ENCODE measurements around the gene GPC4. TPM values are rescaled to one million over a fixed set of nuclear protein-coding genes. Genes with fewer than 3 reads are reported as not detected.

Gene GPC4
- total RNA-seq, 2 experiments from 2014 or later = not detected

GRCh38 chrX:133435544-133436124 lies 20.3 kb upstream of the GPC4 start:
- DNase-seq = no peak
- H3K27ac Mint-ChIP-seq = no peak overlapping the region

GRCh38 chrX:133434197-133434820 lies 19.0 kb upstream of the GPC4 start:
- Mint-ChIP-seq H3K36me3 (ENCODE audit: low read depth) (no peaks in the 10 kb centered on the region), H3K4me1 (no peaks in the 10 kb centered on the region), H3K4me3 (no peak overlapping the region), H3K27me3 (no peaks in the 10 kb centered on the region), H3K9me3 (ENCODE audit: low read depth) (no peaks in the 10 kb centered on the region), H3K27ac (no peak overlapping the region)
- POLR2A ChIA-PET = no interaction called here
- CTCF ChIA-PET = no interaction called here
- no peak for DNase-seq
- no peak for ATAC-seq
- intact Hi-C loops (cut with DNase I, micrococcal nuclease) = no loop called here

More at GRCh38 chrX:133435544-133436124, 20.3 kb upstream of the GPC4 start:
- H3K4me3 Mint-ChIP-seq = no peak overlapping the region
- ChIA-PET CTCF (no interaction called here), POLR2A (no interaction called here)
- no peak for ATAC-seq
- no peaks in the 10 kb centered on the region for H3K4me1 Mint-ChIP-seq
- H3K36me3 Mint-ChIP-seq (ENCODE audit: low read depth) = no peaks in the 10 kb centered on the region
- no peaks in the 10 kb centered on the region for H3K27me3 Mint-ChIP-seq
- H3K9me3 Mint-ChIP-seq (ENCODE audit: low read depth) = no peaks in the 10 kb centered on the region
- intact Hi-C loops (cut with DNase I, micrococcal nuclease) = no loop called here

- Mint-ChIP-seq H3K4me3 (no peak overlapping the region), H3K4me1 (no peaks in the 10 kb centered on the region), H3K27me3 (peaks cover 28% of the 10 kb centered on the region), H3K36me3 (ENCODE audit: low read depth) (no peaks in the 10 kb centered on the region), H3K27ac (no peak overlapping the region), H3K9me3 (ENCODE audit: low read depth) (no peaks in the 10 kb centered on the region)
- CTCF ChIA-PET = no interaction called here
- POLR2A ChIA-PET = no interaction called here
- ATAC-seq (no peak), DNase-seq (no peak)
- intact Hi-C loops (cut with DNase I, micrococcal nuclease) = no loop called here
Measured at GRCh38 chrX:133419911-133420310, 4.6 kb upstream of the GPC4 start.

GRCh38 chrX:133418588-133418987 lies 3.3 kb upstream of the GPC4 start:
- intact Hi-C loops (cut with DNase I, micrococcal nuclease) = no loop called here
- Mint-ChIP-seq H3K36me3 (ENCODE audit: low read depth) (no peaks in the 10 kb centered on the region), H3K27me3 (peaks cover 36% of the 10 kb centered on the region), H3K4me1 (peaks cover 5% of the 10 kb centered on the region), H3K27ac (no peak overlapping the region), H3K9me3 (ENCODE audit: low read depth) (no peaks in the 10 kb centered on the region), H3K4me3 (no peak overlapping the region)
- no peak for DNase-seq
- ChIA-PET POLR2A (no interaction called here), CTCF (no interaction called here)
- no peak for ATAC-seq

- Mint-ChIP-seq H3K27me3 (peaks cover 45% of the 10 kb centered on the region), H3K4me3 (no peak overlapping the region), H3K4me1 (peaks cover 5% of the 10 kb centered on the region), H3K27ac (no peak overlapping the region), H3K36me3 (ENCODE audit: low read depth) (no peaks in the 10 kb centered on the region), H3K9me3 (ENCODE audit: low read depth) (no peaks in the 10 kb centered on the region)
- ChIA-PET POLR2A (interaction anchor here (0.5 kb wide), 1 partner anchor 28 kb away, joined by 3 read pairs; no protein-coding TSS in a partner anchor), CTCF (no interaction called here)
- intact Hi-C loops (cut with DNase I, micrococcal nuclease) = no loop called here
- ATAC-seq (no peak), DNase-seq (no peak)
Measured at GRCh38 chrX:133417364-133417763, 2.1 kb upstream of the GPC4 start.

- no peaks in the 10 kb centered on the region for H3K9me3 Mint-ChIP-seq (ENCODE audit: low read depth)
- H3K27me3 Mint-ChIP-seq = peaks cover 45% of the 10 kb centered on the region
- DNase-seq = peak; percentile 9
- peak overlapping the region; percentile 57 for H3K4me3 Mint-ChIP-seq
- intact Hi-C loops (cut with DNase I, micrococcal nuclease) = no loop called here
- ChIA-PET POLR2A (no interaction called here), CTCF (interaction anchor here (0.6 kb wide), 1 partner anchor 587 kb away, joined by 3 read pairs; no protein-coding TSS in a partner anchor)
- peaks cover 5% of the 10 kb centered on the region for H3K4me1 Mint-ChIP-seq
- H3K36me3 Mint-ChIP-seq (ENCODE audit: low read depth) = no peaks in the 10 kb centered on the region
- ATAC-seq = no peak
- H3K27ac Mint-ChIP-seq = no peak overlapping the region
Measured at GRCh38 chrX:133414406-133415275, 648 bp downstream of the GPC4 start.

GRCh38 chrX:133413218-133413925 lies 1.9 kb downstream of the GPC4 start:
- no peak overlapping the region for H3K4me3 Mint-ChIP-seq
- DNase-seq (no peak), ATAC-seq (no peak)
- no peaks in the 10 kb centered on the region for H3K36me3 Mint-ChIP-seq (ENCODE audit: low read depth)
- peaks cover 40% of the 10 kb centered on the region for H3K27me3 Mint-ChIP-seq
- no peak overlapping the region for H3K27ac Mint-ChIP-seq
- ChIA-PET POLR2A (no interaction called here), CTCF (no interaction called here)
- intact Hi-C loops (cut with DNase I, micrococcal nuclease) = no loop called here
- peaks cover 5% of the 10 kb centered on the region for H3K4me1 Mint-ChIP-seq
- H3K9me3 Mint-ChIP-seq (ENCODE audit: low read depth) = no peaks in the 10 kb centered on the region

GRCh38 chrX:133412665-133413064 lies 2.6 kb downstream of the GPC4 start:
- DNase-seq = no peak
- ChIA-PET CTCF (no interaction called here), POLR2A (no interaction called here)
- no peak for ATAC-seq
- no peak overlapping the region for H3K4me3 Mint-ChIP-seq
- H3K27me3 Mint-ChIP-seq = peaks cover 35% of the 10 kb centered on the region
- no peaks in the 10 kb centered on the region for H3K9me3 Mint-ChIP-seq (ENCODE audit: low read depth)
- no peaks in the 10 kb centered on the region for H3K36me3 Mint-ChIP-seq (ENCODE audit: low read depth)
- intact Hi-C loops (cut with DNase I, micrococcal nuclease) = no loop called here
- H3K4me1 Mint-ChIP-seq = peaks cover 5% of the 10 kb centered on the region
- no peak overlapping the region for H3K27ac Mint-ChIP-seq

- ATAC-seq = no peak
- POLR2A ChIA-PET = no interaction called here
- intact Hi-C loops (cut with DNase I, micrococcal nuclease) = no loop called here
Measured at GRCh38 chrX:133412246-133412645, 3.0 kb downstream of the GPC4 start.

GRCh38 chrX:133410550-133410949 lies 4.7 kb downstream of the GPC4 start:
- intact Hi-C loops (cut with DNase I, micrococcal nuclease) = no loop called here
- ChIA-PET POLR2A (no interaction called here), CTCF (no interaction called here)
- DNase-seq = no peak
- no peak for ATAC-seq
- Mint-ChIP-seq H3K27me3 (peaks cover 23% of the 10 kb centered on the region), H3K9me3 (ENCODE audit: low read depth) (no peaks in the 10 kb centered on the region), H3K4me1 (peaks cover 5% of the 10 kb centered on the region), H3K27ac (no peak overlapping the region), H3K4me3 (no peak overlapping the region), H3K36me3 (ENCODE audit: low read depth) (no peaks in the 10 kb centered on the region)

More at GRCh38 chrX:133412246-133412645, 3.0 kb downstream of the GPC4 start:
- Mint-ChIP-seq H3K27me3 (peaks cover 32% of the 10 kb centered on the region), H3K4me3 (no peak overlapping the region), H3K9me3 (ENCODE audit: low read depth) (no peaks in the 10 kb centered on the region), H3K36me3 (ENCODE audit: low read depth) (no peaks in the 10 kb centered on the region), H3K27ac (no peak overlapping the region), H3K4me1 (peaks cover 5% of the 10 kb centered on the region)
- CTCF ChIA-PET = no interaction called here
- no peak for DNase-seq

- Mint-ChIP-seq H3K27ac (no peak overlapping the region), H3K4me1 (peaks cover 6% of the 10 kb centered on the region), H3K9me3 (ENCODE audit: low read depth) (no peaks in the 10 kb centered on the region), H3K4me3 (no peak overlapping the region), H3K36me3 (ENCODE audit: low read depth) (no peaks in the 10 kb centered on the region), H3K27me3 (peaks cover 2% of the 10 kb centered on the region)
- intact Hi-C loops (cut with DNase I, micrococcal nuclease) = no loop called here
- ChIA-PET POLR2A (no interaction called here), CTCF (no interaction called here)
- ATAC-seq (no peak), DNase-seq (no peak)
Measured at GRCh38 chrX:133405498-133406185, 9.6 kb downstream of the GPC4 start.

Measured in activated CD4-positive, alpha-beta T cell treated with anti-CD3 and anti-CD28 coated beads for 36 hours (primary cell).